Smooth muscle cell of the brain vasculature (primary cell): ENCODE results near the gene TSBP1.
"Not testable (repeated sequence)": the region's sequence is repeated elsewhere in the genome, so short reads cannot be mapped to it uniquely, and the experiment has no call there.

Source experiments
- DNase-seq: peaks from one replicate; pipeline ENCODE4 v3.0.0-alpha.2; 2012; ENCODE audit warnings: low read depth, low spot score

Gene TSBP1

GRCh38 chr6:32375739-32376529 lies 4.2 kb upstream of the TSBP1 start:
- DNase-seq, result no peak

DNA sequence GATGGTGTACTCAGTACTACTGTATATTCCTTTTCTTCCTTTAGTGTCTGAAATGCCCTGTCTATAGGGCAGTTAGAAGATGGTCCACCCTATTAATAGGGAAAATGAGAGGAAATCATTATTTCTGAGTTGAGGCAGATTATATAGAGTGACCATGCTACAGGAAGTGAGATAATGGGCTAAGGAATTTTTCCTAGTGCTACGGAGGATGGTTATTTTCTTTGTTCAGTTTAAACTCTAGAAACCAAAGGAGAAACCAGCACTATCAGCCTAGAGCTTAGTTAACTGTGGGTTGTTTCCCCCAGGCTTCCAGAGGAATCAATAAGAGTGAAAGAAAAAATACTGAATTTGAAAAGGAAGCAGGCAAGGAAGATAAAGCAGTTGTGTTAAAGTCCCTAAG lies 474 bp downstream of the TSBP1 start:
- no peak for DNase-seq

- no peak for DNase-seq
Measured at GRCh38 chr6:32370505-32370904, 1.2 kb downstream of the TSBP1 start.

GRCh38 chr6:32369660-32370059 lies 2.0 kb downstream of the TSBP1 start:
- peak; percentile 20 for DNase-seq

- DNase-seq, result no peak
Measured at GRCh38 chr6:32367644-32368043, 4.1 kb downstream of the TSBP1 start.

GRCh38 chr6:32359225-32359624 lies 12.5 kb downstream of the TSBP1 start:
- not testable (repeated sequence) for DNase-seq

DNA sequence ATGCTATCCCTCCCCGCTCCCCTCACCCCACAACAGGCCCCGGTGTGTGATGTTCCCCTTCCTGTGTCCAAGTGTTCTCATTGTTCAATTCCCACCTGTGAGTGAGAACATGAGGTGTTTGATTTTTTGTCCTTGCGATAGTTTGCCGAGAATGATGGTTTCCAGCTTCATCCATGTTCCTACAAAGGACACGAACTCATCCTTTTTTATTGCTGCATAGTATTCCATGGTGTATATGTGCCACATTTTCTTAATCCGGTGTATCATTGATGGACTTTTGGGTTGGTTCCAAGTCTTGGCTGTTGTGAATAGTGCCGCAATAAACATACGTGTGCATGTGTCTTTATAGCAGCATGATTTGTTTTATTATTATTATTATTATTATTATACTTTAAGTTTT lies 13.2 kb downstream of the TSBP1 start:
- DNase-seq, result not testable (repeated sequence)

DNA sequence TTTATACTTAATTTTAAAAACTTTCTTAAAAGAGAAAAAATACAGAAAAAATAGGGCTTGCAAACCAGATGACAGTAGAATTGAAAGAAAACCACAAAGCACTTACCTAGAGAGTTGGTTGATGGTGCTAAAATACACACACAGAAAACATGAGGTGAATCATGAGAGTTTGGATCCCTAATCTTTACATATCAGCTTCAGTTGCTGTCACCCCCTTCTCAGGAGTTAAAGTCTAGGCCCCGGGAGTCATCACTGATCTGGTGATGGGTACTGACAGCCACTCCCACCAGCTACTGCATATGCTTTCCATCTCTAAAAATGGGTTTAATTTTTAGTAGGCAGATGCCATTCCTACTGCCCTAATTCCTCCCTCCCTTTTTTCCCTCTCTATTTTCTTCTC lies 16.7 kb downstream of the TSBP1 start:
- no peak for DNase-seq

GRCh38 chr6:32353348-32353747 lies 18.4 kb downstream of the TSBP1 start:
- DNase-seq, result no peak

DNA sequence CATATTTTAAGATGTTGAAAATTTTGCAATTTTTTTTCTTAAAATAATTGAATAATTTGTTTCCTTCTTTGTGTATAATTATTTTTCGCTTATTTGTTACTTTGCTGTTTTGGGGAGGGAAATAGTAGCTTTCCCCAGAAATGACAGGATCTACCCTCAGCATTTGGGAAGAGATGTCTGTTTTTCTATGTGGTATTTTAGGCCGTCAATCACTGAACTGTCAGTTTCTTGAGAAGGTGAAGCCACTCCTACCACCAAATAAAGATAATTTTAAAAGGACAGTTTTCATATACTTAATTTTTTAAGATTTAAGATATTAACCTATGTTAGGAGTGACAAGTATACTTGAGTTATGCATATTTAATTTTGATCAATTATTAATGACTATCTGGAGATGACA lies 31.5 kb downstream of the TSBP1 start:
- DNase-seq, result no peak

DNA sequence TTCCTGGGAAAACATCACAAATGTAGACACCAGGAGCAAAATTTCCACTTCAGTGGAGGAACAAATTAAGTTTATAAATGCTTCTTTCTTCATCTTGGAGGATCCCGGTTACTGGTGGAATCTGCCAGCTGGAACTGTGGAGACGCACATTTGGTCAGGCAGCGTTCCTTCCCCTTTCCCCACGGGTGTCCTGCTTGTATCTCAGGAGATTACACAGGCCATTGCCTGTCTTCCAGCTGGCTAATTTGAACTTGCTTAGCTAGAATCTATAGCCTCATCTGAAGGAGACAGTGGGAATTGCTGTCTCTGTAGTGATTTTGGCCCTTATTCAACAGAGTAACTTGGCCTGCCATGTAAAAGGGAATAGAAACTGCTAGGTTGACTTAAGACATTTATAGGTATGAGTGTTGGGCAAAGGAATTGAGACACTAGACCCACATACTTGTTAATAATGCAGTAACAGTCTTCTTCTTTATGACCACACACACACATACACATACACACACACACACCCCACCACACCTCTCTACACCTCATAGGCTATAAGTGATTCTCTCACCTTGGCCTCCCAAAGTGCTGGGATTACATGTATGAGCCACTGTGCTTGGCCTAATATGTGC lies 34.4 kb downstream of the TSBP1 start:
- DNase-seq, result no peak

GRCh38 chr6:32332433-32332832 lies 39.3 kb downstream of the TSBP1 start:
- no peak for DNase-seq

DNA sequence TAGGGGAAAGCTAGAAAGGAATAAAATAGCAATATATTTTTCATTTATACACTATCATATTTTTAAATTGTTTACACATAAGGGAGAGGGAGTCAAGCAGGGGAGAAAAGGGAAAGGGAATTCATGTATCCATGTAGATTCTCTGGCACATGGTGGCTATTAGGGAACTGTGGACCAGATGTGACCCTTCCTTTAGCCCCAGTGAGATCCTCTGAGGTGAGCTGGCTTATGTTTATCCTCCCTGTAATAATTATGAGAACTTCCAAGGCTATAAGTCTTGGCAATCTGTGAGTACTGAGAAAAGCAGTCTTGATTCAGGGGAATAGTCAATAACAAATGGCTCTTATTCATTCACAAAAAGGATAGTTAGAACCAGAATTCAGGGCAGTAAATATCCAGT lies 42.6 kb downstream of the TSBP1 start:
- DNase-seq, result no peak

GRCh38 chr6:32327103-32327502 lies 44.6 kb downstream of the TSBP1 start:
- no peak for DNase-seq

- DNase-seq, result no peak
Measured at GRCh38 chr6:32318501-32318900, 53.2 kb downstream of the TSBP1 start.

GRCh38 chr6:32317541-32317940 lies 54.2 kb downstream of the TSBP1 start:
- no peak for DNase-seq

DNA sequence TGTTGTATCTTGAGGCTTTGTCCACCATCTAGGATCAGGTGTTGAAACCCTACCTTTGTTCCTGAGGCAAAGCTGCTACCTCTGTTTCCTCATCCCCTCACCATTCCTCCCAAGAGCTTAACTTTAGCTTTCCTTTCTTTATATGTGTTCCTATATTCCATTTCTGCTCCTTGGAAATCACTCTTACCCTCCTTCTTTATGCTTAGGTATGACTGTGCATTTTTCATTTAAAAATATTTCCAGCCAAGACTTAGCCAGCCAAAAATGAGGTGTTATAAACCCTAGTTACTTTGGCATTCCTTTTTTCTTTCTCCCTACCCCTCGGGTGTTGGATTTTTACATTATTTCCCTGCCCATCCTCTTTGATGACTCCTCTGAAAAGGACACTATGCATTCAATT lies 57.7 kb downstream of the TSBP1 start:
- DNase-seq, result no peak

DNA sequence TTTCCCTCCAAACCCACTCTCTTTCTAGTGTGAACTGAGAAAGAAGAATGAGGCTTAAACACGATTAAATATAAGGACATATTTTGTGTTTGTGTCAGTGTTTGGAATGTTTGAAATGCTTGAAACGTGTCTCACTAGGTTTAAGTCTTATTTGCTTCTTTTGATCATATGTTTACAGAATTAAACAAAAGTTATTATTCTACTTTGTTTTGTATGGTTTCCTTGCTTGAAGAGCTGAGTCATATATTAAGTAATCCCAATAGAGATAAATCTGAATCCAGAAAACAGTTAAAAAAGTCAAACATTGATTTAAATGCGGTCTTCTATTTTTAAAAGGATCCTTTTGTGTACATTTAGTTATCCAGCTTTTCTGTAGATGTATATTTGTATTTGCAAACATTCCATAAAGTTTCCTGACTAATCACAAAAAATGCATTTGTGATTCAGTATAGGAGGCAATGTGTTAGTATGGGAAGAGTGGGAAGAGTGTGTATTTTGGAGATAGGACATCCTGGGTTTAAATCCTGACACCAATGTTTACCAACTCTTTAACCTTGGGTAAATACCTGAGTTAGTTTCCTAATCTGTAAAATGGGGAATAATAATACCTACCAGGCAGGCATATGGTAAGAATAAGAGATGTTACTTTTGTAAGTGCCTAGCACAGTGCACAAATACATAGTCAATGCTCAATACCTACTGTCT lies 72.9 kb downstream of the TSBP1 start:
- DNase-seq, result no peak

DNA sequence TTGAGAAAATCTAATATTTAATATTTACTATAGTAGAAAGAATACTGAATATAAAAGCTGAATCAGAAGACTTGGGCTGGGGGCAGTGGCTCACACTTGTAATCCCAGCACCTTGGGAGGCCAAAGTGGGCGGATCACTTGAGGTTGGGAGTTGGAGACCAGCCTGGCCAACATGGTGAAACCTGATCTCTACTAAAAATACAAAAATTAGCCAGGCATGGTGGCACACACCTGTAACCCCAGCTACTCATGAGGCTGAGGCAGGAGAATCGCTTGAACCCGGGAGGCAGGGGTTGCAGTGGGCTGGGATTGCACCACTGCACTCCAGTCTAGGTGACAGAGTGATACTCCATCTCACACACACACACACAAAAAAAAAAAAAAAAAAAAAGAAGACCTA lies 76.7 kb downstream of the TSBP1 start:
- DNase-seq, result not testable (repeated sequence)

- no peak for DNase-seq
Measured at GRCh38 chr6:32294566-32294965, 77.1 kb downstream of the TSBP1 start.

GRCh38 chr6:32293695-32294094 lies 78.0 kb downstream of the TSBP1 start:
- DNase-seq, result no peak

- no peak for DNase-seq
Measured at GRCh38 chr6:32291543-32291942, 80.2 kb downstream of the TSBP1 start.
